Globus pallidus (tissue), 1 donor: Measurements from ENCODE around the gene ZDHHC24.
"Not testable (repeated sequence)": the region's sequence is repeated elsewhere in the genome, so short reads cannot be mapped to it uniquely, and the experiment has no call there.

Experiments used
- DNase-seq: peaks from one replicate; pipeline ENCODE4 v3.0.0-alpha.2; 2015; ENCODE audit warnings: low spot score

ZDHHC24 gene, protein sequence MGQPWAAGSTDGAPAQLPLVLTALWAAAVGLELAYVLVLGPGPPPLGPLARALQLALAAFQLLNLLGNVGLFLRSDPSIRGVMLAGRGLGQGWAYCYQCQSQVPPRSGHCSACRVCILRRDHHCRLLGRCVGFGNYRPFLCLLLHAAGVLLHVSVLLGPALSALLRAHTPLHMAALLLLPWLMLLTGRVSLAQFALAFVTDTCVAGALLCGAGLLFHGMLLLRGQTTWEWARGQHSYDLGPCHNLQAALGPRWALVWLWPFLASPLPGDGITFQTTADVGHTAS

DNA sequence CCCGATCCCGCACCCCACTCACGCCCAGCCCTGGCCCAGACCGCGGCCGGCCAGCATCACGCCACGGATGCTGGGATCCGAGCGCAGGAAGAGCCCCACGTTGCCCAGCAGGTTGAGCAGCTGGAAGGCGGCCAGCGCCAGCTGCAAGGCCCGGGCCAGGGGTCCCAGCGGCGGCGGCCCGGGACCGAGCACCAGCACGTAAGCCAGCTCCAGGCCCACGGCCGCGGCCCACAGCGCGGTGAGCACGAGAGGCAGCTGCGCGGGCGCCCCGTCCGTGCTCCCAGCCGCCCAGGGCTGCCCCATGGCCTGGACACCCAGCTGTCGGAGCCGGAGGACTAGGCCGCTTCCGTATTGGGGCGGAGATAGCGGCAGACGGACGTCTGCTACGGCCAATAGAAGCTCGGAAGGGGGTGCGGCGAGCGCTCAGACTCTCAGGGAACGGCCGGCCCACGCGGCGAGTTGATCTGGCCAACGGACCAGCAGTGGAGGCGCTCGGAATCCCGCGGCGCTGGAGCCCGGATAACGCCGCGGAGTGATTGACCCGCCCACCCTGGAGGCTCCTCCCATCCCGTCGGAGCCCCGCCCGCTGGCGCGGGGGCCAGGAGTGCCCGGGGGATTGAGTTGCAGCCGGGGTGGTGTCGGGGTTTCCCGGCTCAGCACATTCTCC lies at the start of gene ZDHHC24:
ZDHHC24 (minus strand) TSS at position 348 of the 667 bp plus-strand sequence; CDS start at position 303, 45 bp downstream.
- DNase-seq, result peak; percentile 97

DNA sequence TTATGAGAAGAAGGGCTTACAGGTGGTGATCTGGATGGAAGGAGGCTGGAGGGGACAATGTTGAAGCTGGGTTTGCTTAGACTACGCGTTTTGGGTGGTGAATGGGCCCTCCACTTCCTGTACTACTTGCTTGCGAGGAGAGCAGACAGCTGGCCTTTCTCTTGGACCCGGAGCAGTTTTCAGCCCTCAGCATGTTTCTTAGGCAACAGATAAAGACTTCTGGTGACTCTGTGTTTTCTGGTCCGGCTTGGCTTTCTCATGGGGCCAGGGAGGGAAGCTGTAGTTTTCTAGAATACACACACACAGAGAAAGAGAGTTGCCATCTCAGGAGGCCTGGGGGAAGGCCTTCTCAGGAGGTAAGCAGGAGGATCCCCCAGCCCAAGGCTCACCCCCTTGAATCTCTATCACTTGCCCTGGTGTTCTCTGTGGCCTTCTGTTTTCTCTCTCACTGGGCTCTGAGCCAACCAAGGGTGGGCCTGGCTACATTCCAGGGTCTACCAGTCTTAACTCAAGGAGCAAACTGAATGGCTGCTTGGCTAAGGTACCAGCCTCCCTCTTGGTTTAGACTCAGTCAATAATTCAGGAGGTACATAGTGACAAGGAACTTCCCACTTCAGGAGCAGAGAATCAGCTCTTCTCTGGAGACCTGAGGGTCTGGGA lies 49.5 kb upstream of the ZDHHC24 start:
- DNase-seq, result no peak

DNA sequence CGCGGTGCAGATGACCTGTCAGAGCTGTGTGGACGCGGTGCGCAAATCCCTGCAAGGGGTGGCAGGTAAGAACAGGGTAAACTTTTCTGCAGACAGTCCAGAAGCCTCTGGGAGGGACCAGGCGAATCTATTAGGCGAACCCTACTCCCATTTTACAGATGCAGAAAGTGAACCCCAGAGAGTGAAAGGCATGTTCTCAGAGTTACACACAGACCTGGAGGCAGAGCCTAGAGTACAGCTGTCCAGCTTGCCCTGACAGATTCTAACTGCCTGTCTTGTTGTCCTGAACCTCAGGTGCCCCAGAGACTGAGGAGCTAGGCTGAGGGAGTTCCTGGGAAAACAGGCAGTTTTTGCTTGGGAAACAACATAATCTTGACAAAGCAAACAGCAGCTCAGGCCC lies 47.8 kb upstream of the ZDHHC24 start:
- no peak for DNase-seq

DNA sequence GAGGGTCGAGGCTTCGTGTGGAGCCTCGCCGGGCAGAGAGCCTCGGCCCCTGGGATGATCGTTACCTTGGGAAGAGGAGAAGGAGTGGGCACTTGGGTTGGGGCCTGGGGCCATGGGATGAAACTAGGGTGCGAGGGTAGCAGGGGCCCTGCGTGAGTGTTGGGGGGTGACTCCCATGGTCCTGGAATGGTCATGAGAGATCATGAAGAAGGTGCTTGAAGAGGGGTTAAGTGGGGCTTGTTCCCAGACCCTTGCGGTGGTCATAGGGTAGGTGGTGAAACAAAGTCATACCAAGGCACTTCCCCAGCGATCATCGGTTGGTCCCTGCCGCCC lies 47.4 kb upstream of the ZDHHC24 start:
- no peak for DNase-seq

DNA sequence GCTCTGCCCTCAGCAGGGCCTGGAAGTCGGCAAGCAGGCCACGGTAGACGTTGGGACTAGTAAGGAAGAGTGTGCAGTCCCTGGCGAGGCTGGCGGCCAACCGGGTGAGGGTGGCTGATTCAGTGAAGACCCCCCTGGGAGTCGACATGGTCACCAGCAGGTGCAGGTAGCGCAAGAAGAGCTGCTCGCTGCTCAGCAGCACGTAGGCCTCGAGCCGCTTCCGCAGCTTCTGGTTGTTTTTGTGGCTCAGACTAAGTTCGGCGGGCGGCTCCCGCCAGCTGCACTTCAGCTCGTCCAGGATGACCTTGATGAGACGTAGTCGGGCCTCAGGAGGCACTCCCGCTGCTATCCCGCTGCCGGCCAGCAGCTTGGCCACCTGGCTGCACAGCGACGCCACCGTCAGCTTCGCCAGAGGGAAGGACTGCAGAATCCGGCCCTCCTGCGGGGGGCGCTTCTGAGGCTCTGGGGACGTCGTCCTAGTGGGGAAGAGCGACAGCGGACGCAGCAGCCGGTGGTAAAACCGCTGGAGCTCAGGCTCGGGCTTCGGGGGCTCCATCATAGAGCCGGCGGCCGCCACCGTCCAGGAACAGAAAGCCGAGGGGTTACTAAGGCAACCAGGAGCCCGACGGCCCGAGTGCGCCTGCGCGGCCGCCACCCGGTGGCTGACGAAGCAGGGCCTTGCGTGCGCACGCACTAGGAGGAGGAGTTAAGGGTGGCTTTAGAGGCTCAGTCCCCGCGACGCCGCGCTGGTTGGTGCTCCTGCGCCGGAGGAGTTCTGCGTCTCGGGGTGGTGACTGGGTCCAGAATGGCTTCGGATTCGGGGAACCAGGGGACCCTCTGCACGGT lies 46.8 kb upstream of the ZDHHC24 start, which contains the start of the genes CCDC87 and CCS:
CCDC87 (minus strand) TSS at position 607 of the 846 bp plus-strand sequence; CDS start at position 559, 48 bp downstream.
CCS (plus strand) TSS at position 729 of the 846 bp plus-strand sequence; CDS start at position 806, 77 bp downstream.
- DNase-seq, result peak; percentile 93

DNA sequence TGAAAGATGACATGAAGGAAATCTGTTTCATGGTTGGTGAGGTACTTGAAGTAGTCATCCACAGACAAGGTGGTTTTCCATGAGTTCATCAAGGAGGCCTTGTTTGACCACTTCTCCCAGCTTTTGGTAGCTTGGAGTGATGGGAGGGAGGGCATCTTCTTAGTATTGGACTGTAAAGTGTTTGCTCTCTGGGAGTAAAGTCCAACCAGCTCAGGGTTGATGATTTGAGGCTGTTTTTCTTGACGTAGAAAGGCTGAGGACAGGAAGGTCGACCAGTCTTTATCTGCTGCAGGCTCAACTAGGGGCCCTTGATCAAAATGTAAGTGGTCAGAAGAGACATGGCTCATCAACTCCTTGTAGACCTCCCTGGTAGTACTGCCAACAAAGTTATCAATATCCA lies 45.3 kb upstream of the ZDHHC24 start:
- DNase-seq, result no peak

DNA sequence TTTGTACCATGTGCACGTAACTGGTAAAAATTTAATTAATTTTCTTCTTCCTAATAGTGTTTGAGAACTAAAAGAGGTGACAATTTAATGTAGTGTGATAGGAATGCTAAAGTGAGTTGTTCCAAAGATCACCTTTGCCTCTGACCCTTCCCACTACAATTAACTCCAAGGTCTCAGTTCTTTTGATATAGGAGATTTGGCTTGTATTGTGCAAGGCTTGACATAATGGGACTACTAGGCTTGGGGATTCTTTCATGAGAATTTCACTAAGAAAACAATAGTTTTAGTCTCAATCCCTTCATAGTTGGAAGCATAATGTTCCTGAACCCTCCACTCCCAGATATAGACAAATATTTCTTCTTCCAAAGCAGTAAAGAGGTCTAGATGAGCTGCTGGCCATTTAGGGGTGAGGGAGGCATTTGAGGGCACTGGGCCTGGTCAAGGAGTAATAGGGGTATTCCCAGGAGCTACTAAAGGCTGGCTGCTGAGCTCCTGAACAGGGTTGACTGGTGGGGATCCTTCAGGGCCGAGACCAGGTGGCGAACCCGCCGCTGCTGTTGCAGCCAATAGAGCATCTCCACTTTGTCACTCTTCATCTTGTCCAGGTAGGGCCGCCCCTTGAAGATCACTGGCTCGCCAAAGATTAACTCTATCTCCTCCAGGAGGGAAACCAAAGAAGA lies 44.3 kb upstream of the ZDHHC24 start:
- no peak for DNase-seq

DNA sequence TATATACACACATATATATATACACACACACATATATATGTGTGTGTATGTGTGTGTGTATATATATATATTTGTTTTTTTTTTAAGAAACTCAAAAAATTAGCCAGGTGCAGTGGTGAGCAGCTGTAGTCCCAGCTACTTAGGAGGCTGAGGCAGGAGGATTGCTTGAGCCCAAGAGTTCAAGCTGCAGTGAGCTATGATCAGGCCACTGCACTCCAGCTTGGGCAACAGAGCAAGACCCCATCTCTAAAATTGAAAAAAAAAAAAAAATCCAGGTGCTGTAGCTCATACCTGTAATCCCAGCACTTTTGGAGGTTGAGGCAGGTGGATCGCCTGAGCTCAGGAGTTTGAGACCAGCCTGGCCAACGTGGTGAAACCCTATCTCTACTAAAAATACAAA lies 43.5 kb upstream of the ZDHHC24 start:
- DNase-seq, result not testable (repeated sequence)

DNA sequence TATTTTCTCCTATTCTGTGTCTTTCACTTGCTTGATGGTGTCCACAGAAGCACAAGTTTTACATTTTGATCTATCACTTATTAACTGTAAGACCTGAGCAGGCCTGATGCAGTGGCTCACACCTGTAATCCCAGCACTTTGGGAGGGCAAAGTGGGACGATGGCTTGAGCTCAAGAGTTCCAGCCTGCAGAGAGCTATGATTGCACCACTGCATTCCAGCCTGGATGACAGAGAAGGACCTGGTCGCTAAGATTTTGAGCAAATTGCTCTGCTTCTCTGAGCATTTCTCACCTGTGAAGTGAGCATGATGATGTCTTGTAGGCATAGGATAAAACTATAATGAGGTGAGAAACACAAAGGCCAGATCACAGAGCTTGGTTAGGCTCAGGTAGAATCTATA lies 40.3 kb upstream of the ZDHHC24 start:
- no peak for DNase-seq

DNA sequence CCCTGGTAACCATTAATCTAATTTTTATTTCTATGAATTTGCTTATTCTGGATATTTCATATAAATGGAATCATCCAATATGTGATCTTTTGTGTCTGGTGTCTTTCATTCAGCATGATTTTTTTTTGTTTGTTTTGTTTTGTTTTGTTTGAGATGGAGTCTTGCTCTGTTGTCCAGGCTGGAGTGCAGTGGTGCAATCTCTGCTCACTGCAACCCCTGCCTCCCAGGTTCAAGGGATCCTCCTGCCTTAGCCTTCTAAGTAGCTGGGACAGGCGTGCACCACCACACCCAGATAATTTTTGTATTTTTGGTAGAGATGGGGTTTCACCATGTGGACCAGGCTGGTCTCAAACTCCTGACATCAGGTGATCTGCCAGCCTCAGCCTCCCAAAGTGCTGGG lies 39.6 kb upstream of the ZDHHC24 start:
- DNase-seq, result not testable (repeated sequence)

DNA sequence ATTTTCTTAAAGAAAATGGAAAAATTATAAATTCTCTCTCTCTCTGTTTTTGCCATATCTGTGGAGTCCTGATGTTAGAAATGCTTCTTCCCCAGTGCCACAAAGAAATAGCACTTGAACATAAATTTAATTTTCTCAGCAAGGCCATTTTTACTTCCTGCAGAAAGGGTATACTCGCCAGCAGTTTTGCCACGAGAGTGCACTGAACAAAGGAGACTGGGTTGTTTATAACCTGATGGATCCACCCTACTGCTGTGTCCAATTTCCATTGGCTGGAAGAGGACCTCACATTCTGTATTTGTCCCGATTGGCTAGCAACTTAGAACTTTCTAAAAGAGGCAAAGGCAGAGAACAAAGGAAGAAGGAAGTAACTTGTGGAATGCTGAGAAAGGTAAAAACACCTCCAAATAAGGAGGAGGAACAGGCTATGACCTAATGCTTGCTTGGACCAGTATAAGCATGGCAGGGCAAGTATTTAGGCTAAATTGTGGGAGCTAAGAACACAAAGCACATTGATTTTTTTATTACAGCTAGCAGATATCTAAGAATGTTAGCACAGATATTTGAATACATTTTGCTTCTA lies 36.8 kb upstream of the ZDHHC24 start:
- not testable (repeated sequence) for DNase-seq

DNA sequence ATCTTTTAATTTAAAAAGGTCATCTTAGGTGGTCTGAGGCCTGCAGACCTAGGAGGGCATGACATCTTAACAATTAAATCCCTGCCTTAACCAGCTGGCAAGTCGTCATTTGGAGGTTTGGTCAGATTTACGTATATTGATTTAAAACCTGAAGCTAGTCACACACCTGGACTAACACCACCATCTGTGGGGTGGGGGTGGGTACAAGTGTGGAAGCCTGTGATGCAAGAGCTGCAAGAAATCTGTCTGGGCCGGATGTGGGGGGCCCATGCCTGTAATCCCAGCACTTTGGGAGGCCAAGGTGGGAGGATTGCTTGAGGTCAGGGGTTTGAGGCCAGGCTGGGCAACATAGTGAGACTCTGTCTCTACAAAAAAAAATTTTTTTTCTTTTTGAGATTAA lies 35.4 kb upstream of the ZDHHC24 start:
- no peak for DNase-seq

DNA sequence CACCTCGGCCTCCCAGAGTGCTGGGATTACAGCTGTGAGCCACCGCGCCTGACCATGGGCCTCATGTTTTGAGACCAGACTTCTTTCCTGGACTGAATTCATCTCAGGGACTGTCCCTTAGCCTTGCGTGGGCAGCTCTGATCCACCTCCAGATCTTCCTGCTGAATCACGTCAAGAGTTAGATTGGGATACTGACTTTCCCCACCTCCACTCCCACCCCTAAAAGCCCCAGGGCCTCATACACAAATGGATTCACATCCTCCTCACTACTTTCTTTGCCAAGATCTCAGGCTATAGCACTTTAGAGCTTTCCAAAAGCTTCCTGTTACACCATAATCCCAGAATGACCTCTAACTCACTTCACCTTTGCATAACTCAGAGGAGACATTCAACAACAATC lies 35.0 kb upstream of the ZDHHC24 start:
- no peak for DNase-seq

DNA sequence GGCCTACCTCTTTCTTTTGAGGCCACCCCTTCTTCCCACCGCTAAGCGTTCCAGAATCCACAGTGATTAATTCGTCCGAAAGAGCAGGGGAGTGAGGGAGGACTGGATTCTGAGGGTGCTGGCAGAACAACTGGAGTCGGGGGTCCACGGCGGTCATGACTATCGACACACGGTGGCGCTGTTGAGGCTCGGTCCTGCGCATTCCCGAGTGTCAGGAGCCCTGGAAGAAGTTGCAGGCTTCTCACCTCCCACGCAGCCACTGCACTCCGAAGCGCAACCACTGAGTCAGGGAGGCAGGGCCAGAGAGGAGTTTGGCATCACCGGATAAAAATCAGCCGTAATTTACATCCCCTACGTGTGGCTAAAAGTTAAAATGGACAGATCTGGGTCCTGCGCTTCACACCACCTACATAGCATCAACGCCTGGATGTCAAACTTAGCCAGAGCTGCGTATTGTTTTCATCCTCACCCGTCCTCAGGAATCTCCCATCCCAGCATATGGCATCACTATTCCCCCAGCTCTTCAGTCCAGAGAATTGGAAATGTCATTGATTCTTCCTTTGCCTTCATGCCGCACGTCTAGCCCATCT lies 33.3 kb upstream of the ZDHHC24 start:
- no peak for DNase-seq

DNA sequence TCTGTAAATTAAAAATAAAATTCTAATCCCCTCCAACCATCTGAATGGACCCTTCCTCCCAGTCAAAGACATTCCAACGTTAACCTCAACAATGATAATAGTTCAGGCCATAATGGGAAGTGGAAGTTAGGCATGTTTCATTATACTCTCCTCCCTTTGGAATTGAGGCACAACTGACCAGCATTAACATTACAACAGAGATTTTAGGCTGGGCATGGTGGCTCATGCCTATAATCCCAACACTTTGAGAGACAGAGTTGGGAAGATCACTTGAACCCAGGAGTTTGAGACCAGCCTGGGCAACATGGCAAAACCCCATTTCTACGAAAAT lies 25.0 kb upstream of the ZDHHC24 start:
- no peak for DNase-seq

DNA sequence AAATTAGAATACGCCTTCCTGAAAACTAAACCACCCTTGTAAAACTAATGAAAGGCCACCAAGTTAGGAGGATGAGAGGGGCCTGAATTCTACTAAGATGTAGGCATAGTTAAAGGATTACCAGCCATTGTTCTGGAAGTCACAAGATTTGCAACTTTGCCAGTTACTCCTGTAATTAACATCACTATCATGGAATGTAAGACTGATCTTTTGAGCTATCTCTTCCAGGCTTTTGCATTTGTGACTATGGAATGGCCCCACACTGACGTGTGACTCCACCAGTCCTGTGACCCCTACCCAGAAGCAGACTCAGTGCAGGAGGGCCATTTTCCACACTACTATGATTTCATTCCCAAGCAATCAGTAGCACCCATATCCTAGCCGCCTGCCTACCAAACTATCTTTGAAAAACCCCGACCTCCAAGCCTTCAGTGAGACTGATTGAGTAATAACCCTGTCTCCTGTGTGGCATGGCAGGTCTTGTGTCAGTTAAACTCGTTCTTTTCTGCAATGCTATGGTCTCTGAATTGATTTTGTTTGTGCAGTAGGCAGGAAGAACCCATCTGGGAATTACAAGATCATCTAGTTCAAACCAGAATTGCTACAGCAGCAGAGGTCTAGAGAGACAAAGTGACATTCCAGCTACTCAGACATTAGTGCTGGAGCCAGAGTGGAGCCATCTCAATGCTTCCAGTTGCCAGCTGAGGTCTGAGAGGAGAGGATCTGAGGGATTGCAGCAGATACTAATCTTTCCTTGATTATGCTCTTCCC lies 24.4 kb upstream of the ZDHHC24 start:
- no peak for DNase-seq

DNA sequence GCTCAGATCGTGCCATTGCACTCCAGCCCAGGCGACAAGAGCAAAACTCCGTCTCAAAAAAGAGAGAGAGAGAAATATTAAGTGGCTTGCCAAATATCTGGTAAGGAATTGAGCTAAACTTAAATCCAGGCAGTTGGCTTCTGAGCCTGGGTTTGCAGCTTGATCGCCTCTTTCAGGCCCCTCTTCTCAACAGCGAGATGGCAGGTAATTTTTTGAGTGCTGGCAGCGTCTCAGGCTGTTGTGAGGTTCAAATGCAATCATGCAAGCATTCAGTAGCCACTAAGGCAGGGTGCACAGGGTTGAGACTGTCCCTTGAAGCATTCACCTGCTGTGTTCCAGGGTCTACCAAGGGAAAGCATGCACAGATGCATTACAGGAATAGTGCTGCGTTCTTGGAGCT lies 23.2 kb upstream of the ZDHHC24 start:
- DNase-seq, result no peak

DNA sequence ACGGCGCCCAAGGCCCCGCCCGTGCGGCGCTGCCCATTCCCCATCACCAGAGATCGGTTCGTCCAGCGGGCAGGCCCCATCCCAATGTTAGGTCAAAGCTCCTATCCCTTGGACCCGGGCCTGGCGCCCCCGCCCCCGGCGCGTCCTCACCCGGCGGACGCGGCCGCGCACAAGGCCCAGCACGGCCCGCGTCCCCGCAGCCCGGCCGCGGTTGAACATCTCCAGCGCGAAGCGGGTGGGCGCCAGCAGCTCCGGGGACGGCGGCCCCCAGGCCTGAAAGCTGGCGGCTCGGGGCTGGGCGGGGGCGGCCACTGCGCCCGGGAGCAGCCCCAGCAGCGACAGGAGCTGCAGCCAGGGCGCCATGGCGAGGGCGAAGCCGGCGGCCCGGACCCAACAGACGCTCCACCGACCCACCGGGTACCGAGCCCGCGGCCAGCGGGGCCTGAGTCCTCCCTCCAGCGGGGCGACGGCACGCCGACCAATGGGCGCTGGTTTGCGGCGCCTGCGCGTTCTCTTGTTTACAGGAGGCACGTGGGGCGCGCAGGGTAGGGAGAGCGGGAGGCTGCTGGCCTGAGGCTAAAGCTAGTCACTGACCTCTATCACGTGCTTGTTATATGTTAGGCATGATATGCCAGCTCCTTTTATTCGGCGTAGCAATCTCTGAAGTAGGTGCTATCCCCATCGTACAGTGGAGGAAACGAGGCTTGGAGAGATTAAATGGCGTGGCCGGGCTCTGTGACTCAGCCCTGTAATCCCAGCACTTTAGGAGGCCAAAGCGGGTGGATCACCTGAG lies 22.5 kb upstream of the ZDHHC24 start, which contains the start of gene CTSF:
CTSF (minus strand) TSS at position 483 of the 793 bp plus-strand sequence; CDS start at position 363, 120 bp downstream.
- peak; percentile 90 for DNase-seq

DNA sequence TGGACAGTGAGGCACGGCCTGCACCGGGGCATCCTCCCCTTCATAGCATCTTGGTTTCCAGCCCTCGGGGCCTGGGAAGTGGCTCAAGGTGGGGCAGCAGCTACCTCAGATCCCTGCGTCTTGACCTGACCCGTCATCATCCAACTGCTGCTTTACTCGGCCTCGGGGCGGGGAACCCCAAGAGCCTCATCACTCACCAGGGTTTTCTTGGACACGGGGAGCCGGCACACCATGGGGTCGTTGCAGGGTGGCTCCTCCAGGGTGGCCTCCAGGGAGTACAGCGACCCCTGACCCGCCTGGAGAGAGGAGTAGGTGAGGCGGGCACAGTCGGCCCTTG lies 21.9 kb upstream of the ZDHHC24 start:
- DNase-seq, result no peak
